Neuronal stem cell (in vitro differentiated cells): ENCODE measurements around the gene IRF5. TPM values are rescaled to one million over a fixed set of nuclear protein-coding genes. Genes with fewer than 3 reads are reported as not detected.

Experiments
- DNase-seq: peaks from one replicate; pipeline ENCODE4 v3.0.0-alpha.2; 2013; ENCODE audit warnings: low spot score
- H2AFZ ChIP-seq: one replicate; pipeline ENCODE4 v1.6.1; 2013; ENCODE audit warnings: mild to moderate bottlenecking, low read length, inconsistent platforms
- H2AK5ac ChIP-seq: 2 replicates; pipeline ENCODE4 v1.6.1; 2013; ENCODE audit warnings: low read depth, mild to moderate bottlenecking, inconsistent platforms, low read length, moderate library complexity, mixed read lengths
- H2BK120ac ChIP-seq: 2 replicates; pipeline ENCODE4 v1.6.1; 2013; ENCODE audit warnings: low read depth, mild to moderate bottlenecking, inconsistent platforms, low read length, moderate library complexity, mixed read lengths
- H2BK12ac ChIP-seq: one replicate; pipeline ENCODE4 v1.6.1; 2013; ENCODE audit warnings: low read length, inconsistent platforms
- H2BK15ac ChIP-seq: 2 replicates; pipeline ENCODE4 v1.6.1; 2013; ENCODE audit warnings: mild to moderate bottlenecking, low read length, inconsistent platforms, mixed read lengths
- H2BK5ac ChIP-seq: one replicate; pipeline ENCODE4 v1.6.1; 2013; ENCODE audit warnings: inconsistent platforms, mild to moderate bottlenecking, low read length, moderate library complexity
- H3K14ac ChIP-seq: one replicate; pipeline ENCODE4 v1.6.1; 2013; ENCODE audit warnings: low read length, inconsistent platforms
- H3K18ac ChIP-seq: 2 replicates; pipeline ENCODE4 v1.6.1; 2013; ENCODE audit warnings: low read length, inconsistent platforms
- H3K23ac ChIP-seq: 2 replicates; pipeline ENCODE4 v1.6.1; 2013; ENCODE audit warnings: low read depth, mild to moderate bottlenecking, mixed read lengths, low read length, inconsistent platforms; ENCODE audit not compliant: poor library complexity
- H3K27ac ChIP-seq: replicated peaks from 3 replicates; pipeline ENCODE4 v1.5.1; 2013; ENCODE audit warnings: low read length, inconsistent platforms
- H3K27me3 ChIP-seq, 3 experiments: 2 replicates each; pipeline ENCODE4 v1.6.1; 2013; ENCODE audit warnings: low read length in 3 of 3, mild to moderate bottlenecking in 2 of 3, inconsistent platforms in 1 of 3, low read depth in 1 of 3, mixed read lengths in 1 of 3, moderate library complexity in 1 of 3; ENCODE audit not compliant: control insufficient read depth in 3 of 3, insufficient read depth in 3 of 3
- H3K36me3 ChIP-seq, 2 donors: replicated peaks in 1 of 2; 2 replicates each; pipeline ENCODE4 v1.6.1; 2013; ENCODE audit warnings: low read length in 2 of 2; ENCODE audit not compliant: control insufficient read depth in 2 of 2, insufficient read depth in 2 of 2
- H3K4ac ChIP-seq: 2 replicates; pipeline ENCODE4 v1.6.1; 2013; ENCODE audit warnings: inconsistent platforms, mild to moderate bottlenecking, low read length, moderate library complexity
- H3K4me1 ChIP-seq, 2 donors: 1 replicate in 1 of 2; 2 replicates in 1 of 2; pipeline ENCODE4 v1.6.1; 2013; ENCODE audit warnings: low read length in 2 of 2, low read depth in 1 of 2; ENCODE audit not compliant: control insufficient read depth in 2 of 2, insufficient read depth in 1 of 2
- H3K4me2 ChIP-seq: one replicate; pipeline ENCODE4 v1.6.1; 2013; ENCODE audit warnings: mild to moderate bottlenecking, low read length, inconsistent platforms; ENCODE audit not compliant: insufficient read depth, poor library complexity, severe bottlenecking
- H3K4me3 ChIP-seq, 2 donors: 2 replicates each; pipeline ENCODE4 v1.5.1; 2013; ENCODE audit warnings: low read length in 2 of 2, mild to moderate bottlenecking in 2 of 2, inconsistent platforms in 1 of 2, moderate library complexity in 1 of 2
- H3K79me1 ChIP-seq: one replicate; pipeline ENCODE4 v1.6.1; 2013; ENCODE audit warnings: low read depth, mild to moderate bottlenecking, inconsistent platforms, low read length, moderate library complexity
- H3K9ac ChIP-seq: one replicate; pipeline ENCODE4 v1.6.1; 2013; ENCODE audit warnings: mild to moderate bottlenecking, low read depth, low read length, inconsistent platforms; ENCODE audit not compliant: poor library complexity
- H3K9me3 ChIP-seq, 2 donors: replicated peaks in 1 of 2; 2 replicates each; pipeline versions ENCODE3 to v1.6.1; 2013; ENCODE audit warnings: low read length in 2 of 2, mild to moderate bottlenecking in 2 of 2, inconsistent platforms in 1 of 2, low read depth in 1 of 2, mixed read lengths in 1 of 2, moderate library complexity in 1 of 2; ENCODE audit not compliant: control insufficient read depth in 2 of 2, insufficient read depth in 1 of 2
- H4K8ac ChIP-seq: one replicate; pipeline ENCODE4 v1.6.1; 2013; ENCODE audit warnings: low read depth, mild to moderate bottlenecking, inconsistent platforms, low read length, moderate library complexity
- H4K91ac ChIP-seq: one replicate; pipeline ENCODE4 v1.6.1; 2013; ENCODE audit warnings: low read length, low read depth, mild to moderate bottlenecking, inconsistent platforms; ENCODE audit not compliant: poor library complexity
- WGBS, 2 donors: extraction: QIAGEN DNeasy Blood & Tissue Kit; methylation state at CpG; one replicate each; pipeline ENCODE4 v1.1.7; 2013; ENCODE audit warnings: missing lambda C conversion rate in 2 of 2, mixed read lengths in 1 of 2; ENCODE audit not compliant: insufficient read length in 2 of 2, insufficient replicate concordance in 1 of 2; ENCODE audit errors: extremely low coverage in 2 of 2; 5-methylcytosine and 5-hydroxymethylcytosine counted together
- small RNA-seq: library from polyadenylated mRNA; stranded (forward); fragments of <200 nt; extraction: miRNeasy Mini kit (QIAGEN cat#:217004); gene quantifications from one replicate; pipeline ENCODE3, GENCODE V24; 2013; ENCODE audit not compliant: insufficient read depth

IRF5 gene

DNA sequence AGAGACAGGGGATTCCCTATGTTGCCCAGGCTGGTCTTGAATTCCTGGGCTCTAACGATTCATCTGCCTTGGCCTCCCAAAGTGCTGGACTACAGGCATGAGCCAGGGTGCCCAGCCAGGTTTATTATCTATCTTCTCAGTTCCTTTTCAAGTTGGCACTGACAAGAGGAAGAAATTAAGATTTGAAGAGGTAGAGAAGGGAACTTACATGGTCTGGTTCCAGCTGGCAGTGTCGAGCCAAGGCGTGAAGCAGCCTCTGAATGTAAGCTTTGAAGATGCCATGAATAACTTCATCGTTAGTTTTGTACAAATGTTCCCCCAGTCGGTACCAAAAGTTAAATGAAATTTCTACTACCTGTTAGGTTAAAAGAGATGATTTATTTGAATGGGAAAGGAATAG is 59.5 kb downstream of the IRF5 start:
- Histone ChIP-seq H3K9me3 (no peaks in the 10 kb centered on the region), H4K8ac (no peak overlapping the region), H3K4me2 (no peak overlapping the region), H2BK5ac (no peak overlapping the region), H3K14ac (no peak overlapping the region), H4K91ac (no peak overlapping the region), H3K4ac (no peak overlapping the region), H3K18ac (no peak overlapping the region), H3K27me3 (no peaks in the 10 kb centered on the region), H3K23ac (no peak overlapping the region), H3K4me1 (no peaks in the 10 kb centered on the region), H3K4me3 (no peak overlapping the region), H2BK120ac (no peak overlapping the region), H3K36me3 (peaks cover 15 to 97% of the 10 kb centered on the region in 2 donors), H3K79me1 (no peaks in the 10 kb centered on the region), H3K27ac (no peak overlapping the region), H2BK15ac (no peak overlapping the region), H3K9ac (no peak overlapping the region), H2AK5ac (no peak overlapping the region), H2AFZ (no peak overlapping the region), H2BK12ac (no peak overlapping the region)
- no CpG with 5 or more reads among the region's 5 CpGs for WGBS, 2 donors
- DNase-seq: no peak

Small RNAs within 50 kb of the gene (small RNA-seq; reads per million reads assigned to genes)
- not detected for gene RN7SL306P
